NCI-H2107 treated with DMSO at 0.1 percent for 48 hours (cell line): Measurements from ENCODE around the gene MIF4GD.
A peak's percentile ranks its signal among the peaks of the same experiment; 100 is the strongest.
"Not testable (repeated sequence)": the region's sequence is repeated elsewhere in the genome, so short reads cannot be mapped to it uniquely, and the experiment has no call there.

Experiments
- DNase-seq: peaks from one replicate; lab custom pipeline; 2025; ENCODE audit not compliant: unreplicated experiment; lab: John Stamatoyannopoulos, UW

MIF4GD gene

DNA sequence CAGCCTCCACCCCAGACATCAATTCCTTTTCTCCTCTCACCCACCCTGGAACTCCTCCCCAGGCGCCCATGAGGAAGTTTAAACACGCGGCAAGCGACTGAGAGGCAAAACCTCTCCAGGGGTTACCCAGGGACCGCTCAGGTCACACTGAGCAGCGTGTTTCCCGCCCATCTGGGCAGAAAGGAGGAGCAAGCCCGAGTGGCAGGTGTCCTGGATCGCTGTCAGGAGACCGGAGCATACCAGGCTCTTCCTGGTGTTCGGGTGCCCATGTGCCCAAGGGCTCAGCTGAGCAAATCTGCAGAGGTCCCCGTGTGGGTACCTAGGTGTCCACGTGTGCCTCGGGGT is 17.7 kb upstream of the MIF4GD start:
- DNase-seq, result peak; percentile 56

DNA sequence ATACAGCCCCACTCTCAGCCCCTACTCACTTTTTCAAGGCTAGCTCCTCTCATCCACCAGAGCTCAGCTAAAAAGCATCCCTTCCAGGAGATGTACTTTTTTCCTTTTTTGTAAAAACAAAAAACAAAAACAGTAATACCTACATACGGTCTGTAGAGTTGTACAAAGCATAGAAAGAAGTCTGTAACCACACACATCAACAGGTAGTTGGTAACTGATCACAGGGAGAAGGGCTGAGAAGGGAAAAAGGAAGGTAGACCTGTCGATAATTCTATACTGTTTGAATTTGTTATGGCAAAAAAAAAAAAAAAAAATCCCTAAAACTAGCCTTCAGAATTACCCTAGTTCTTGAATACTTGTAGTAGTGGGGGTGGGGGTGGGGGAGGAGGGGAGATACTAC is 17.3 kb upstream of the MIF4GD start:
- no peak for DNase-seq

DNA sequence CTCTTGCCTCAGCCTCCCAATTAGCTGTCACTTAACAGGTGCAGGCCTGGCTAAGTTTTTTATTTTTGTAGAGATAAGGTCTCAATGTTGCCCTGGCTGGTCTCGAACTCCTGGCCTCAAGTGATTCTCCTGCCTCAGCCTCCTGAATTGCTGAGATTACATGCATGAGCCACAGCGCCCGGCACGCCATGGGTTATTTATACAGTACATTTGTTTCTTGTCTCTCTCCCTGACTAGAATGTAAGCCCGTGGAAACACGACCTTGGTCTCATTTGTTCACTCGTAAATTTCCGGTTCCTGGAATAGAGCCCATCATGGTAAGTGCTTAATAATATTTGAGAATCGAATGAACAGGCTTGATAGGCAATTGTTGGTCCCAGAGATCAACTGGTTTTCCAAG is 16.2 kb upstream of the MIF4GD start:
- DNase-seq, result no peak

DNA sequence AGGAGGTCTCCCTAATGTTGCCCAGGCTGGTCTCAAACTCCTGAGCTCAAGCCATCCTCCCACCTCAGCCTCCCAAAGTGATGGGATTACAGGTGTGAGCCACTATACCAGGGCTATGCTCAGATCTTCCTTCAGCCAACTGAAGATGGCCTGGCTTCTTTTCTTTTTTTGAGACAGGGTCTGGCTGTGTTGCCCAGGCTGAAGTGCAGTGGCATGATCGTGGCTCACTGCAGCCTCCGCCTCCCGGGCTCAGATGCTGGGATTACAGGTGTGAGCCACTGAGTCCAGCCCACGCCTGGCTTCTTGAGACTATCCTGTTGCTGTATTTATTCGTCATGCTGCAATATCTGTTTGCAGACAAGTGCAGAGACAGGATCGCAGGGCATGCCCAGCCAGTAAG is 14.1 kb upstream of the MIF4GD start:
- DNase-seq, result no peak

DNA sequence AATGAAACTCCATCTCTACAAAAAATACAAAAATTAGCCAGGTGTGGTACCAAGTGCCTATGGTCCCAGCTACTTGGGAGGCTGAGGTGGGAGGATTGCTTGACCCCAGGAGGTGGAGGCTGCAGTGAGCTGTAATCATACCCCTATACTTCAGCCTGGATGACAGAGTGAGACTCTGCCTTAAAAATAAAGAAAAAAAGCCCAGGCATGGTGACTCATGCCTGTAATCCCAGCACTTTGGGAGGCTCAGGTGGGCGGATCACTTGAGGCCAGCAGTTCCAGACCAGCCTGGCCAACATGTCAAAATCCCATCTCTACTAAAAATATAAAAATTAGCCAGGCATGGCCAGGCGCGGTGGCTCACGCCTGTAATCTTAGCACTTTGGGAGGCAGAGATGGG is 9.2 kb upstream of the MIF4GD start:
- not testable (repeated sequence) for DNase-seq

DNA sequence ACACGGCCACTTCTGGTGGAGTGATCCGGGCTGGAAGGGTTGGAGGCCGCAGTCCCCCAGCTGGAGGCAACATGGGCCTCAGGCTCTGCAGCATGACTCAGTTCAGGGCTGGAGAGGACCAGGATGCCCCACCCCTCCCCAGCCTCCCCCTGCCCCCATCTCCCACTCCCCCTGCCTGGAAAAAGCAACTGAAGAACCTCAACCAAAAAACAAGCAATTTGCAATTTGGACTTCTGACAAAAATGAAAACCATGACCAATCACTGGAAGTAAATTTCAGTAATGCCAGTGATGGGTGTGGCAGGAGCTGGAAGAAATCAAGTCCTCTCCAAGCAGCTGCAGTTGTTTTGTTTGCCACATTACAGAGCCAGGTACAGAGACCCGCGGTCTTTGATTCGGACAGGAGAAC is 6.6 kb upstream of the MIF4GD start:
- DNase-seq, result no peak

DNA sequence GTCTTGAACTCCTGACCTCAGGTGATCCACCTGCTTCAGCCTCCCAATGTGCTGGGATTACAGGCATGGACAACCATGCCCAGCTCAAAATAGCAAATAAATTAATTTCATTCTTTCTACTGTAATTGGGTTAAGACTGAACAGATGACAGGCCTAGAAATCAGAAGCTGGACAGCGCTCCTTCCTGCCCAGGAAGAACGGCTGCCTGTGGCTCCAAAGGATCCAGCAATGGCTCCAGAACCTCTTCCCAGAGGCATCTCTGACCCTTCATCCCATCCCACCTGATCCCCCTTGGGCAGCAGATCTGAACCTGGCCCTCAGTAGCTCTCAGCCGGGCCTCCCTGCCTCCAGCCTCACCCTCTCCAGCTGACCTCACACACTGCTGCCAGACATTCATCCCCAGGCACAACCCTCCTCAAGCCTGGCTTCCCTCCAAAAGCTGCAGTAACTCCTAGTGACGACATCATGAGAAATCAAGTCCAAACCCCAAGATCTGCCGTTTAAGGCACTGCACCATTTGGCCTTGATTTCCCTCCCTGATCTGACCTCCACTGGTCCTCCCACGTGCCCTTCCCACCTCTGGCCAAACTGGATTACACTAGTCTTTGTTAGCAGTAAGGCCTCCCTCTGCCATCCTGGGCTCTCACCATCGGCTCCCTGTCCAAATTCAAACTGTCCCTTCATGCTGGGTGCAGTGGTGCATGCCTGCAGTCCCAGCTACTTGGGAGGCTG is 3.1 kb upstream of the MIF4GD start:
- DNase-seq, result no peak

DNA sequence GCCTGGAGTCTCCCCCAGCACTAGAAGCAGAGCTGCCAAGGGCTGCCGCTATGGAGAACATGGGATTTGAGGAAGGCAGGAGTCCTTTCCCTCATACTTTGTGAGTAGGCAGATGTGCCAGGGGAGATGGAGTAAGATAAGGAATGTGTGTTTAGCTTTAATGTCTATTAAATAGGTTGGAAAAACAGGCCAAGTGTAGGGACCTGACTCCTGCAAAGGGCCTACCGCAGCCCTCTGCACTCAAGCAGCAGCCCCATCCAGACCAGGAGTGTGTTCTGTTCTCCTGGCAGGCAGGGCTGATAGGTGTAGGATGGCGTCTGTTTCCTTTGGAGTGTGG is 1.8 kb upstream of the MIF4GD start:
- no peak for DNase-seq

DNA sequence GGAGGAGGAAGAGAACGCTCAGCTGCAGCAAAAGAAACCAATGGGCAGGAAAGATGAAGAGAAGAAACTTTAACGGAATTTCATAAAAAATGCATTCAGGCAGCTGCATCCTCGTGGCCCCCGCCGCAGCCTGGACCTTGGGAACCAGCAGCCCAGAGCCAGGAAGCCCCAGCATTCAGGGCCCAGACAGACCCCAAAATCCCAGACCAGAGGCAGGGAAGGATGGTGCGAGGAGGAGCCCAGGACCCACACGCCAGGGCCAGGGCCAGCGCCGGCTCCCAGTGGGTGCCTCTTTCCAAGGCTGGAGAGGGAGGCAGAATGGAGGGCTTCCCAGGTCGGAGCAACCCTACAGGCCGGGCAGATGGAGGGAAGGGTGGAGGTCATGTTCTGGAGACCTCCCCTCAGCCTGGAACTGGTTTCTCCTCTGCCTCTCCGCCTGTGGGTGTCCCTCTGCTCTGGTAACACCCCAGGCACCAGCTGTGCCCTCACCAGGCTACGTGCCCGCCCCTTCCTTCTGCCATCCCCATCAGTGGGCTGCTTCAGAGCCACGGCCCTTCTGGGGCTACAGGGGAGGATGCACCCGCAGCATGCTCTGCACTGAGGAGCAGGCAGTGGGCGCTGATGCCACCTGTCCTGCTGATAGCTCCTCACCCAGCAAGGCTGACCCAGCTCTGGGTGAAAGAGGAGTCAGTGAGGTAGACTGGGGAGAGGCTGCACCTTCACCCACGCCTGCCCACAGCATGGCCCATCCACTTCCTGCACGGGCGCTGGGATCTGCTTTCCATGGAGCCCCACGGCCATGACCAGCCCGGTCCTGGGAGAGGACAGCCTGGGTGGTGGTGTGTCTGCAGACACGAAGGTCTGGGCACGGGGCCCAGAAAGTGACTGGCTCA is 1.2 kb upstream of the MIF4GD start:
- DNase-seq, result no peak

DNA sequence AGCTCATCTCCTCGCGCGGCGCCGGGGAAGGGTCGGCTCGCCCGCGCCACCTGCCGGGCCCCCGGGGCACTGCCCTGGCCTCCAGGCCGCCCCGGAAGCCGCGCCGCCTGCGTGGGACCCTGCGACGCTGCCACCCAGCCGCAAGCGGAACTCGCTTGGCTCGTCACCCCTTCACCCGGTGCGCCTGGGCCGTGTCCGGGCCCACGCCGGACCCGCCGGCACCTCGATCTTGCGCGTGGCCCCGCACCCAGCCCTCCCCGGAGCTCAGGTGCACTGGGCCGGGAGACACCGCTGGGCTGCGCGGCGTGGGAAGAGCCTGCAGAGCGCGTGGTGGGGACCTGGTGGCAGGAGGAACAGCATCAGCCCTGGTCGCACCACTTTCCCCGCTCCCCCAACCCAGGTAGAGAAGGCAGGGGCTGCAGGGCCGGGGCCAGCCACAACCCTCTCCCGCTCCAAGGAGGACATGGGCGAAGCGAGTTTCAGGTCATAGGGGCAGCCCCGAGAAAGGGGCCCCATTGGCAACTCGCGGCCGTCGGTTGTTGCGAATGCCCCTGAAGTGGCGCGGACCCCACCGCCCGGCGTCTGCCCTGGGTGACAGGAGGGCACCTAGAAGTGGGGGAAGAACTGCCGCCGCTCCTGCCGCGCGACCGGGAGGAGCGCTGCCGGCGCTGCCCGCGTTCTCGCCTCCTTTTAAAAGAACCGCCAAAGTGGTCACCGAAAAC is 363 bp upstream of the MIF4GD start:
- no peak for DNase-seq

DNA sequence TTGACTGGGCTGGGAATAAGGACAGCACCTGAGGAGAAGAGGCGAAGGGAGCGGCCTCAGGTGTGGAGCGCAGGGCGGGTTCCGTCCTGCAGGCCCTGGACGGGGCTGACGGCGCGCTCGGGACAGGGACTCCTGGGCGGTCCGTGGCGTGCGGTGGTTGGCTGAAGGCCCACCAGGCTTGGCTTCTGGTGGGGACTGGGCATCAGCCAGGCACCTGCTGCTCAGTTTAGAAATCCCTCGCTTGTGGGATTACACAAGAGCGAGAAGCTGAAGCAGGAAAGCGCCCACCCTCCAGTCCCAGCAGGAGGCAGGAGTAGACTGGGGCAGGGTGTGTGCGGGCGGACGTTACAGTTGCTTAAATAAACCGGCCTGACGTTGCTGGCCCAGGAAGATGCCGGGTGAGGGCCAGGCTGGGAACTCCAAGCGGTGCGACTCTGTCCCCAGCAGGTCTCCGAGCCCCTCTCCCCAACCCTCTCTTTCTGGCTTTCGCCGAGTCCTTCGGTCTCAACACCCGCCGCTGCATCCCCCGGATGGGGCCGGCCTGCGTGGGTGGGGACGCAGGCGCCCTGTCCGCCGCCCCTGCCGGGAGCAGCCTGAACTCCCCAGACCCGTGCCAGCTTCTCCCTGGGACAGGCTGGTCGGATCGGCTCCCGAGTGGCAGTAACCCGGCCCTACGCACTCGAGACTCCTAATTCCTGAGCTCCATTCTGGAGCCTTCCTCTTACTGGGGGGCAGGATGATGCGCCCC is 639 bp downstream of the MIF4GD start:
- DNase-seq, result peak; percentile 12

DNA sequence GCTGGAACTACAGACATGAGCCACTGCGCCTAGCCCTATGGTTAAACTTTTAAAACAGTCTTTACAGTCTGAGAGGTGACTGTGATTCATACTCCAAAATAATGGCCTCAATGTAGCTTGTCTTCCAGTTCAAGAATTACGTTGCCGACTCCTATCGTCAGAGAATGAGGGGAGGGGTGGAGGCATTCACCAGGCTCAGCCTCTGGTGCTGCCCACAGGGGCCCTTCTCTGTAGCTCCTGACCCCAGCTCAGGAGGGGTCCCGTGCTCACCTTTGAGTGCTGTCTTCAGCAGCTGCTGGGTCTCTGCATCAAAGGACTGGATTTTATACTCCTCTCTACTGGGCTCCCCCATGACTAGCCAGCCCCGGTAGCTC is 1.2 kb downstream of the MIF4GD start:
- DNase-seq, result peak; percentile 21

DNA sequence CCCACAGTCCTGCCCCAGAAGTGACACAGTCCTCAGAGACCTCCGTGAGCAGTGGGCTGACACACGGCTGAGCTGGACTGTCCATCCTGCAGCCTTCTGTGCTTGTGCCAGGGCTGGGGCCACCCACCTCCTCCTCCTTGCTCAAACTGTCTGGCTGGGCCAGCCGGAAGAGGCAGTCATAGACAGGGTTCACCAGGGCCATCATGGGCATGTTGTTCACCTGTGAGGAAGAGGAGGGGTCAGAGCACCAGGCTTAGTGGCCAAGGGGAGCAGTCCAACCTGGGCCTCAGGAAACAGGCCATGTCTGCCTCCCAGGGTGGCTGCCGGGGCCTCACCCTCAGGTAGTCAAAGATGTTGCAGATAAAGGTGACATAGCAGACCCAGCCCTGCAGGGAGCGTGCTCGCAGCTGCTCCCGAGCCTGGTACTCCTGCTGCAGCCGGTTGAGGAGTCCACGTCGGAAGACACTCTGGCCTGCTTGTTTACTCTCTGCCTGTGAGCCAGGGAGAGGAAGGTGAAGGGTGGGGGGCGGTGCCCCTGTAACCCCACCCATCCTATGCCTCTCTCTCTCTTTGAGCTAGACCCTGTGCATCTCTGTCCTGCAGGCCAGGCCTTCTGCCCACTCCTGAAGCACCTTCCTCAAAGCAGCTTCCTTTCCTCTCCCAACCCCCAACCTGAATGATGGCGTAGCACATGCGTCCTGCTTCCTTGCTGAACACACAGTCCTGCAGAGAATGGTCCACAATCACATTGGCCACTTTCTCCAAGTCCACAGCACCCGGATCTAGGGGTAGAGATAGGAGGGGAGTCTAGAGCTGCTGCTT is 3.4 kb downstream of the MIF4GD start:
- DNase-seq, result peak; percentile 13

DNA sequence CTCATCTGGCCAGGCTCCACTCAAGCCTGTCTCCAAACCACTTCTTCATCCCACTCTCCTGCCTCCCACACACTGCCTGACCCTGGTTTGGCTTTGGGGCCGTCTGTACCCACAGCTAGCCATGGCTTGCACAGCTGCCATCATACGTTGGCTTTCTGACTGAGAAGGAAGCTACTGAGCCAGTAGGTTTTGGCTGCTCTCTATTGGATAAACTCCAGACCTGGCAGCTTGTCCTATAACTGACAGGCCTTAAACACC is 3.9 kb downstream of the MIF4GD start:
- no peak for DNase-seq

DNA sequence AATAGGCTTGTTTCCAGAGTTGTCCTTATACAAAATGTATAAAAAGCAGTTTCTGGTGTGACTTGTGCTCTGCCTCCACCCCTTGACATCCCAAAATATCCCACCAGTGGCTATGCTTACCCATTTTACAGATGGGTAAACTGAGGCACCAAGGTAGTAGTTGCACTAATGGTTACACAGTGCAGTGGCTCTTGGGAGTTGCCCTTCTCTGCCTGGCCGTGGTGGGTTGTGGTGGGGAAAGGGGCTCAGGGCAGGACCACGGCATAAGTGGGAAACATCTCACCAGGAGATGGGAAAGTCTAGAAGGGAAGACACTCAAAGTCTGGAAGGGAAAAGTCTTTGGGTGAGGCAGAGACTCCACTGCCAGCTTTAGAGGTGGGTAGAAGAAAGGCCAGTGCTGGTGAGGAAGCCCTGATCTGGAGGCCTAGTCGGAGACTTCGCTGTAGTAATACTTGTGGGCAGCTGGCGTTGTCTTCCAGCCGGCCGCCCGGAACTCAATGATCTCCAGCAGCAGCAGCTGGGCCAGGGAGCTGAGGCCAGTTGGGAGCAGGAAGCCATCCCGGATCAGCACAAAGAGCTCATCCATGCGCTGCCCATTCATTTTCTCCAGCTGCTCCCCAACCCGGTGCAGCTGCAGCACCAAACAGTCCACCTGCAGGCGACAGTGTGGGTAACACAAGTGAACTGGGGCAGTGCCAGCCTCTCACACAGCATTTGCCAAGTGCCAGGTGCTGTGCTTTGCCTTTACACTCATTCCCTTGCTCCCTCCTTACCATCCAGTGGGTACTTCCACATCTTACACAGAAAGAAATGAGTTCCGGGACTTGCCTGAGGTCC is 4.5 kb downstream of the MIF4GD start:
- peak; percentile 73 for DNase-seq

DNA sequence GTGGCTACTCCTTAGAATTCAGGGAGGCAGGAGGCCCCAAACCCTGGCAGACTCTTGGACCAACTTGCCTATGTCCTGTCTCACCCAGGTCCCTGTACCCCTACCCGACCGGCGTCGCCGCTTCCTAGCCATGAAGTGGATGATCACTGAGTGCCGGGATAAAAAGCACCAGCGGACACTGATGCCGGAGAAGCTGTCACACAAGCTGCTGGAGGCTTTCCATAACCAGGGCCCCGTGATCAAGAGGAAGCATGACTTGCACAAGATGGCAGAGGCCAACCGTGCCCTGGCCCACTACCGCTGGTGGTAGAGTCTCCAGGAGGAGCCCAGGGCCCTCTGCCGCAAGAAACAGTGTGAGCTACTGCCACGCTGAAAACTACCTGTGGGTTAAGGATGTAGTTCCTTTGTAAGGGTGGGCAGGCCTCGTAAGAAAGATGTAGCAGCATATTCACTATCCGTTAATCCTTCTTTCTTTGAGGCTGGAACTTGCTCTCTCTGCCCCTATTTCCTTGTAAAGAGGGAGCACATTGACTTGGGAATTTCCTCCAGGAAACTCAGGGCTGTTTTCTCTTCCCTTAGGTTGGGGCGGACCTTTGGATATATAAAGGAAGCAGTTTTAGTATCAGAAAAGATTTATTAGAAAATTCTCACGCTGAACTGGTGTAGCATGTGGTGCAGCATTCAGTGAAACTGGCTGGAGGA is 5.3 kb downstream of the MIF4GD start:
- no peak for DNase-seq

DNA sequence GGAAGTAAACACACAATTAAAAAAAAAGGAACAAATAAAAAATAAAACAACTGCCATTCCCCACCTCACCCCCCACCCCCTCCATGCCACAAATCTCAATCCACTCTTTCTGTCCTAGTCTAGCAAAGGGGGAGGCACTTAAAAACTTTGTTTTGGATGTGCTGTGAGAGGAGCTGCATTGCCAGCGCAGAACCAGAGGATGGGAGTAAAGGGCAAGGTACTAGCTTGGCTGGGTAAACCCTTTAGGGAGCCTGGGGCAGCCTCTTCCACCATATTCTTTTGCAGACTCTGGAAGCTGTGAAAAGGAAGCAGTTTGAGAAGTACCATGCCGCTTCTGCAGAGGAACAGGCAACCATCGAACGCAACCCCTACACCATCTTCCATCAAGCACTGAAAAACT is 8.0 kb downstream of the MIF4GD start:
- DNase-seq, result no peak

DNA sequence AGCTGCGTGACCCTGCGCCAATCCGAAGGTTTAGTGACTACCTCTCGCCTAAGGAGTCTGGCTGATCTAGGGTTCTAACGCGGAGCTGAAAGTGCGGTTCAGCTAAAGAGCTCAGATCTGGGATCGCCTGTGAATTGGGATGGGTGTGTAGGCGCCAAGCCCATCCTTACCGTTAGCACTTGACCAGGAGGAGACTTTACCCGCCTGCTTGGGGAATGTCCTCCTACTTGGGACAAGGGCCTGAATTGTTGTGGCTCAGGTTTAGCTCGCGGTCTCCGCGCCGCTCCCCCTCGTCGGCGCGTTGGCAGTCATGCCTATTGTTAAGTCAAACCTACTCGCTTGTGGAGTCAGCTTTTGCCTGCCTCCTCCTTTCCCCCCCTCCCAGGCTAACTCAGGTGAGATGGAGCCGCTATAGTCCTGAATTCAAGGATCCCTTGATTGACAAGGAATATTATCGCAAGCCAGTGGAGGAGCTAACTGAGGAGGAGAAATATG is 8.9 kb downstream of the MIF4GD start:
- no peak for DNase-seq
